Measurements from ENCODE around the gene WBP11. TPM values are rescaled to one million over a fixed set of nuclear protein-coding genes. Genes with fewer than 3 reads are reported as not detected.

WBP11 gene
- total RNA-seq, 1 donor from 2014 or later: 54.6 TPM

DNA sequence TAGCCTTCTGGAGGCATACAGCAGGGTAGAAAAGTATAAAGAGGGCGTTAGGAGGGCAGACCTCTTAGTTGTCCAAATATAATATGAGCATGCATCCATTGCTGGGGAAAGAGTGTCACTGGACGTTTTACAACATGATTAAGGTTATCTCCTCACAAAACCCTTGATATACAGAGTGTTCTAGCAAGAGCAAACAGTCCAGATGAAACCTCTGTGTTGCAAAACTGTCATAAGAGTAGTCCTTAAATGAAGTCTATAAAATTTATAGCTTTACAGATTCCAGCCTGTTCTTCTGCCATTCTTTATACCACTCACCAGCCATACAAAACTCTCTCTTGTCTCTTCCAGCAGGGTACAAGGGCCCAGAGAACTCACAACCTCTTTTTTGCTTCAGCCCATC is 21.7 kb downstream of the WBP11 start:
- TF ChIP-seq, protein P1, sequence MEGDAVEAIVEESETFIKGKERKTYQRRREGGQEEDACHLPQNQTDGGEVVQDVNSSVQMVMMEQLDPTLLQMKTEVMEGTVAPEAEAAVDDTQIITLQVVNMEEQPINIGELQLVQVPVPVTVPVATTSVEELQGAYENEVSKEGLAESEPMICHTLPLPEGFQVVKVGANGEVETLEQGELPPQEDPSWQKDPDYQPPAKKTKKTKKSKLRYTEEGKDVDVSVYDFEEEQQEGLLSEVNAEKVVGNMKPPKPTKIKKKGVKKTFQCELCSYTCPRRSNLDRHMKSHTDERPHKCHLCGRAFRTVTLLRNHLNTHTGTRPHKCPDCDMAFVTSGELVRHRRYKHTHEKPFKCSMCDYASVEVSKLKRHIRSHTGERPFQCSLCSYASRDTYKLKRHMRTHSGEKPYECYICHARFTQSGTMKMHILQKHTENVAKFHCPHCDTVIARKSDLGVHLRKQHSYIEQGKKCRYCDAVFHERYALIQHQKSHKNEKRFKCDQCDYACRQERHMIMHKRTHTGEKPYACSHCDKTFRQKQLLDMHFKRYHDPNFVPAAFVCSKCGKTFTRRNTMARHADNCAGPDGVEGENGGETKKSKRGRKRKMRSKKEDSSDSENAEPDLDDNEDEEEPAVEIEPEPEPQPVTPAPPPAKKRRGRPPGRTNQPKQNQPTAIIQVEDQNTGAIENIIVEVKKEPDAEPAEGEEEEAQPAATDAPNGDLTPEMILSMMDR (IDR thresholded peaks at IDR 0.05; ENCODE audit: partially characterized antibody, unreplicated experiment): no peak
- Mint-ChIP-seq H3K27ac (ENCODE audit: unreplicated experiment) (no peak overlapping the region), H3K36me3 (ENCODE audit: unreplicated experiment) (no peaks in the 10 kb centered on the region)

DNA sequence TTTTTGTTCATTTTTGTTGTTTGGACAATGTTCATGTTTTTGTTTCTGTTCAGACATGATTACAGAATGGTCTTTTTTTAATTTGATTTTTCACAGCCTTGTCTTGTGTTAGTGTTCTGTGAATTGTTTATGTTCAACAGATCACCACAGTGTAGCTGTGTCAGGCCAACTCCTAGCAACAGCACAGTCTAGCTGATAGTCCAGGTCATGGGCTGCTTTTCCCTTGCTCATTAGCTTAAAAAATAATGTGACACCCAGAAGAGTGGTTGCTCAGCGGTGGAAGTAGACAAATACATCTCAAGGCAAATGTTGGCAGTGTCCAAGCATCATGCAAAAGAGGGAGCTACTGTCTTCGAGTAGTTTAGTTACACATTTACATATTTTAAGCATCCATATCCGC is 22.4 kb downstream of the WBP11 start:
- no peak overlapping the region for H3K4me3 Mint-ChIP-seq (ENCODE audit: unreplicated experiment)
- TF ChIP-seq, protein P1 (IDR thresholded peaks at IDR 0.05; ENCODE audit: partially characterized antibody, unreplicated experiment): no peak
- H3K4me1 Mint-ChIP-seq (ENCODE audit: low read depth, unreplicated experiment): peaks cover 3% of the 10 kb centered on the region
- H3K27me3 Mint-ChIP-seq (ENCODE audit: unreplicated experiment): no peaks in the 10 kb centered on the region
- H3K36me3 Mint-ChIP-seq (ENCODE audit: unreplicated experiment): no peaks in the 10 kb centered on the region
- DNase-seq: no peak
- no peak overlapping the region for H3K27ac Mint-ChIP-seq (ENCODE audit: unreplicated experiment)
- no peaks in the 10 kb centered on the region for H3K9me3 Mint-ChIP-seq (ENCODE audit: unreplicated experiment)

More for the DNA sequence above, 21.7 kb downstream of the WBP11 start:
- DNase-seq: no peak
- Mint-ChIP-seq H3K27me3 (ENCODE audit: unreplicated experiment) (no peaks in the 10 kb centered on the region), H3K4me3 (ENCODE audit: unreplicated experiment) (no peak overlapping the region), H3K9me3 (ENCODE audit: unreplicated experiment) (no peaks in the 10 kb centered on the region), H3K4me1 (ENCODE audit: low read depth, unreplicated experiment) (peaks cover 3% of the 10 kb centered on the region)

DNA sequence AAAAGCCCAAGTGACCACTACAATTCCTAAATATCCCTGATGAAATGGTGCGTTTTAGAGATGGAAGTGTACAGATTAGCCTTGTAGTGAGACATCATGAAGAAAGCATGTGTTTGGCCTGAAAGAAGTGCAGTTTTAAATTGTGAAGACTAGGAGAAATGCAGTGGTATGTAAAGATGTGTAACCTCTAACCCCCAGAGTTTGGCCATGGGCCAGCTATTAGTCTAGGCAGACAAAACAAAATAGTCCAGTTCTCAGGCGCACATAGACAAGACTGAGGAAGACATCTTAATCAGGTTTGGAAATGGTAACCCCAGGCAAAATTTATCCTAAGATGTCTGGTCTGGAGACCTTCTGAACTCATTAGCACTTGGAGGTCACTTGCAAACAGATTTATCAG is 23.4 kb downstream of the WBP11 start:
- Mint-ChIP-seq H3K9me3 (ENCODE audit: unreplicated experiment) (peaks cover 3% of the 10 kb centered on the region), H3K27ac (ENCODE audit: unreplicated experiment) (no peak overlapping the region), H3K36me3 (ENCODE audit: unreplicated experiment) (no peaks in the 10 kb centered on the region), H3K4me1 (ENCODE audit: low read depth, unreplicated experiment) (peaks cover 3% of the 10 kb centered on the region), H3K4me3 (ENCODE audit: unreplicated experiment) (no peak overlapping the region), H3K27me3 (ENCODE audit: unreplicated experiment) (peaks cover under 1% of the 10 kb centered on the region)
- DNase-seq: no peak
- TF ChIP-seq, protein P1 (IDR thresholded peaks at IDR 0.05; ENCODE audit: partially characterized antibody, unreplicated experiment): no peak

DNA sequence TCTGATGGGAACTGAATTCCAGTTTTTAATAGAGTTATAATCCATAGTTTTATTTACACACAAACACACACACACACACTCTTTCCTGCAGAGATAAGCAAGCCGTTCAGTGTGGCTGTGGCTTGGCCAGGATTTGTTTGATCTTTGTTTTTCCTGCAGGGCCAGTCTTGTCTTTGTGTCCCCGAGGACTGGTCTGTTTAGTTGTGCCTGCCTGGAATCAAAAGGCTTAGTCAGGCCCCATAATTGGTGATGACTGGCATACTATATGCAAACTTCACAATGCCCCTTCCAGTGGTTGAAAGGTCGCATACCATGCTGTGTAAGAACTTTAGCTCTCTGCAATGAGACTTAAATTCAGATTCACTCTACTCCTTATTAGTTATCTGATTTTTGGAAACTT is 26.0 kb downstream of the WBP11 start:
- H3K36me3 Mint-ChIP-seq (ENCODE audit: unreplicated experiment): no peaks in the 10 kb centered on the region
- DNase-seq: no peak
- H3K9me3 Mint-ChIP-seq (ENCODE audit: unreplicated experiment): peaks cover 3% of the 10 kb centered on the region
- TF ChIP-seq, protein P1 (IDR thresholded peaks at IDR 0.05; ENCODE audit: partially characterized antibody, unreplicated experiment): no peak
- no peak overlapping the region for H3K4me3 Mint-ChIP-seq (ENCODE audit: unreplicated experiment)
- H3K27ac Mint-ChIP-seq (ENCODE audit: unreplicated experiment): no peak overlapping the region
- peaks cover 6% of the 10 kb centered on the region for H3K27me3 Mint-ChIP-seq (ENCODE audit: unreplicated experiment)
- peaks cover 3% of the 10 kb centered on the region for H3K4me1 Mint-ChIP-seq (ENCODE audit: low read depth, unreplicated experiment)

DNA sequence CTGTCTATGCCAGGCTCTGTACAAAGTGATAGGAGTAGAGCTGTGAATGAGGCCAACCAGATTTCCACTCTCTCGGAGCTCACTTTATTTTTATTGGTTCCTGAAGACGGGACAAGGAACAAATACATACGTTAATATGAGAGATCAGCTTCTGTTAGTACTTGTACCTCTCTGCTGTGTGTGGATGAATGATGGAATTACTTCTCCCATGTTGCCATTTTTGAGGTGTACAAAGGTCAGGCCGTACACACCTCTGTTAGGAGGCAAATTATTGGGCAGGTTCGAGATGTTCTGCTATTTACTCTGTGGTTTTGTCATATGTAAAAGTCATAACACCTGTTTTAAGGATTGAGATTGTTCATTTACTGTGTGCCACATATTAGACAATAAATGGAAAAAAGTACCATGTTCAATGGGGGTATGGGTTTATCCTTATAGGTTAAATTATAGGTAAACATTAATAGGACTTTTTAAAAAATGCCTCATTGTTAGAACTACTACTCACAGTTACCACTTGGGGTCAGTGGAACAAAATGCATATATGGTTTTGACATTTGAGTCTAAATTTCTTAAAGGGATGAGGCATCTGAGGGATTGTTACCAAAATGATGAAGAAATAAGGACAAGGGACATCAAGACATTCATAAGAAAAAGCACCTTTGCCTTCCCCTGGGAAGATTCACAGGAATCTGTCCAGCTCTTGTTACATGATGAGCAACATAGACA is 26.9 kb downstream of the WBP11 start:
- TF ChIP-seq, protein P1 (IDR thresholded peaks at IDR 0.05; ENCODE audit: partially characterized antibody, unreplicated experiment): no peak
- Mint-ChIP-seq H3K27ac (ENCODE audit: unreplicated experiment) (peak overlapping the region; percentile 39), H3K4me3 (ENCODE audit: unreplicated experiment) (no peak overlapping the region), H3K9me3 (ENCODE audit: unreplicated experiment) (peaks cover 3% of the 10 kb centered on the region), H3K36me3 (ENCODE audit: unreplicated experiment) (no peaks in the 10 kb centered on the region), H3K27me3 (ENCODE audit: unreplicated experiment) (peaks cover 6% of the 10 kb centered on the region), H3K4me1 (ENCODE audit: low read depth, unreplicated experiment) (peaks cover 3% of the 10 kb centered on the region)
- no peak for DNase-seq
